ENCODE data around the gene GJC2. TPM values are rescaled to one million over a fixed set of nuclear protein-coding genes. Genes with fewer than 3 reads are reported as not detected.

Gene GJC2
- total RNA-seq, 1 experiment from 2014 or later, result 1.6 TPM

DNA sequence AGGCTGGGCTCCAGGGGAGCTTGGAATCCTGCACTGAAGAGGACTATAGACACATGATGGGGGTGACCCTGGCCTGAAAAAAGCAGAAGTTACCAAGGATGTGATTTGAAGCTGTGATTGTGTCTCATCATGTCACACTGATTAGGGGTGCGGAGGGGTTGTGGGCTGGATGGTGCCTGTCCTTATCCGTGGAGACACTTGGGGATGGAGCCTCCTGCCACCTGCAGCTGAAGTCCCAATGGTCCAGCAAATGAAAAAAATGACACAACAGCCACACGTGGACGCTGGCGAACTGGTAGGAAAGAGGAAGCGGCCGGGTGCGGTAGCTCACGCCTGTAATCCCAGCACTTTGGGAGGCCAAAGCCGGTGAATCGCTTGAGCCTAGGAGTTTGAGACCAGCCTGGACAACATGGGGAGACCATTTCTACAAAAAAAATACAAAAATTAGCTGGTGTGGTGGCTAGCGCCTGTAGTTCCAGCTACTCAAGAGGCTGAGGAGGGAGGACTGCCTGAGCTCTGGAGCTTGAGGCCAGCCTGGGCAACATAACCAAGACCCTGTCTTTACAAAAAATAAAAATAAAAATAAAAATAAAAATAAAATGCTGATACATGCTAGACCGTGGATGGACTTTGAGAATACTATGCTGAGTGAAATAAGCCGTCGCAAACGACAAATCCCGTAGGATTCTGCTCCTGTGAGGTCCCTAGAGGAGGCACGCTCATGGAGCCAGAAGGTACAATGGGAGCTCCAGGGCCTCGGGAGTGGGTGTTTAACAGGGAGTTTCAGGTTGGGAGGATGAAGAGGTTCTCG lies 15.0 kb downstream of the GJC2 start:
- Histone ChIP-seq H3K14ac (ENCODE audit: insufficient read depth, low read length) (no peak overlapping the region), H2BK15ac (ENCODE audit: low read depth, low read length) (no peak overlapping the region), H2AK5ac (ENCODE audit: insufficient read length, low read length) (no peak overlapping the region), H4K8ac (replicated peaks; ENCODE audit: insufficient read length, low read depth, low read length) (no peak overlapping the region), H3K79me2 (ENCODE audit: insufficient read depth, low read length) (no peaks in the 10 kb centered on the region), H3K27me3 (ENCODE audit: insufficient read depth, low read length) (no peaks in the 10 kb centered on the region), H4K20me1 (ENCODE audit: control insufficient read depth, insufficient read depth, insufficient read length) (no peaks in the 10 kb centered on the region), H2AFZ (ENCODE audit: low read length) (no peak overlapping the region), H3K56ac (ENCODE audit: insufficient read length, low read depth, low read length) (no peak overlapping the region), H3T11ph (ENCODE audit: low read length) (no peak overlapping the region), H3K23me2 (ENCODE audit: insufficient read length, low read depth, low read length, poor library complexity, severe bottlenecking) (peaks cover 2% of the 10 kb centered on the region), H3K18ac (ENCODE audit: insufficient read length, low read depth, low read length) (no peak overlapping the region), H3K23ac (ENCODE audit: insufficient read length, low read depth, low read length) (no peak overlapping the region), H4K91ac (ENCODE audit: insufficient read length, low read depth, low read length) (no peak overlapping the region), H3K4me2 (ENCODE audit: insufficient read depth, insufficient read length, low read length) (peak overlapping the region; percentile 45), H2BK12ac (ENCODE audit: insufficient read length, low read depth, low read length) (no peak overlapping the region), H2BK120ac (ENCODE audit: low read depth, low read length, poor library complexity, severe bottlenecking) (no peak overlapping the region), H4K5ac (ENCODE audit: insufficient read length, low read depth, low read length) (no peak overlapping the region), H3K79me1 (ENCODE audit: insufficient read depth, low read depth, low read length, poor library complexity, severe bottlenecking) (no peaks in the 10 kb centered on the region), H3K27ac (ENCODE audit: insufficient read length, low read depth, low read length) (no peak overlapping the region), H3K4ac (ENCODE audit: low read depth, low read length) (no peak overlapping the region), H3K4me1 (ENCODE audit: insufficient read depth, low read length) (no peaks in the 10 kb centered on the region; the same call in 1 of the 2 replicates), H2BK20ac (ENCODE audit: low read depth, low read length, poor library complexity, severe bottlenecking) (no peak overlapping the region), H3K9ac (ENCODE audit: extremely low read depth, insufficient read length, low read length) (peak overlapping the region; percentile 23), H3K9me3 (ENCODE audit: control insufficient read depth, low read depth, low read length) (no peaks in the 10 kb centered on the region), H2BK5ac (ENCODE audit: insufficient read length, low read length) (no peak overlapping the region)
- peak overlapping the region; percentile 86 to 88 for H3K4me3 Mint-ChIP-seq
- peaks cover 11% of the 10 kb centered on the region for H3K27me3 Mint-ChIP-seq (ENCODE audit: low read depth)
- WGBS (ENCODE audit: extremely low coverage, insufficient read length, low lambda C conversion rate), result no CpG with 5 or more reads among the region's 20 CpGs
- TF ChIP-seq, protein P1, sequence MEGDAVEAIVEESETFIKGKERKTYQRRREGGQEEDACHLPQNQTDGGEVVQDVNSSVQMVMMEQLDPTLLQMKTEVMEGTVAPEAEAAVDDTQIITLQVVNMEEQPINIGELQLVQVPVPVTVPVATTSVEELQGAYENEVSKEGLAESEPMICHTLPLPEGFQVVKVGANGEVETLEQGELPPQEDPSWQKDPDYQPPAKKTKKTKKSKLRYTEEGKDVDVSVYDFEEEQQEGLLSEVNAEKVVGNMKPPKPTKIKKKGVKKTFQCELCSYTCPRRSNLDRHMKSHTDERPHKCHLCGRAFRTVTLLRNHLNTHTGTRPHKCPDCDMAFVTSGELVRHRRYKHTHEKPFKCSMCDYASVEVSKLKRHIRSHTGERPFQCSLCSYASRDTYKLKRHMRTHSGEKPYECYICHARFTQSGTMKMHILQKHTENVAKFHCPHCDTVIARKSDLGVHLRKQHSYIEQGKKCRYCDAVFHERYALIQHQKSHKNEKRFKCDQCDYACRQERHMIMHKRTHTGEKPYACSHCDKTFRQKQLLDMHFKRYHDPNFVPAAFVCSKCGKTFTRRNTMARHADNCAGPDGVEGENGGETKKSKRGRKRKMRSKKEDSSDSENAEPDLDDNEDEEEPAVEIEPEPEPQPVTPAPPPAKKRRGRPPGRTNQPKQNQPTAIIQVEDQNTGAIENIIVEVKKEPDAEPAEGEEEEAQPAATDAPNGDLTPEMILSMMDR (conservative IDR thresholded peaks at IDR 0.05), result no peak
- H3K9me3 Mint-ChIP-seq, result peaks cover 0 to 2% of the 10 kb centered on the region in 2 experiments; a peak in 1 of 5 replicates
- peak overlapping the region; percentile 90 to 99 (median 99) for H3K27ac Mint-ChIP-seq
- H3K36me3 Mint-ChIP-seq (ENCODE audit: insufficient read depth in 1 of 3, low read depth in 3 of 3), result peaks cover 0 to 3% (median 2%) of the 10 kb centered on the region in 3 experiments; a peak in 2 of 7 replicates
- DNase-seq, result no peak
- peaks cover 15 to 30% of the 10 kb centered on the region in 2 experiments for H3K4me1 Mint-ChIP-seq

Data from H9 (cell line).